HepG2 (cell line): ENCODE results near the gene OTX1.

Experiments
- CTCF ChIP-seq: sonication (generic); formaldehyde crosslinking; IDR thresholded peaks from 2 replicates; pipeline ENCODE4 v1.5.0; 2020; ENCODE audit warnings: mild to moderate bottlenecking, missing genetic modification reagents, moderate library complexity
- DNMT1 ChIP-seq: sonication (generic); formaldehyde crosslinking; IDR thresholded peaks from 2 replicates; pipeline ENCODE4 v1.5.1; 2020; ENCODE audit warnings: mild to moderate bottlenecking, missing genetic modification reagents
- ESRRA ChIP-seq: sonication (generic); formaldehyde crosslinking; IDR thresholded peaks from 2 replicates; pipeline ENCODE4 v1.5.1; 2020; ENCODE audit warnings: mild to moderate bottlenecking, low read depth, missing genetic modification reagents
- MLLT10 ChIP-seq: sonication (generic); formaldehyde crosslinking; IDR thresholded peaks from 2 replicates; pipeline ENCODE4 v1.4.0; 2020; ENCODE audit warnings: missing genetic modification reagents
- POGZ ChIP-seq: sonication (generic); formaldehyde crosslinking; IDR thresholded peaks from 2 replicates; pipeline ENCODE4 v1.4.0; 2020; ENCODE audit warnings: mild to moderate bottlenecking, missing genetic modification reagents
- SAP130 ChIP-seq: IDR thresholded peaks from 2 replicates; pipeline ENCODE4 v1.6.1; 2016; ENCODE audit warnings: low read depth
- TAF1 ChIP-seq: sonication (generic); formaldehyde crosslinking; IDR thresholded peaks from 2 replicates; pipeline ENCODE4 v1.4.0; 2020; ENCODE audit warnings: missing genetic modification reagents
- TCF7L2 ChIP-seq: IDR thresholded peaks from 2 replicates; pipeline ENCODE4 v1.6.1; 2011; ENCODE audit warnings: mild to moderate bottlenecking, low read depth, low read length, moderate library complexity
- ZNF10 ChIP-seq: sonication (generic); formaldehyde crosslinking; IDR thresholded peaks from 2 replicates; pipeline ENCODE4 v1.4.0; 2020; ENCODE audit warnings: mild to moderate bottlenecking, low read depth, missing genetic modification reagents, borderline replicate concordance
- ZNF136 ChIP-seq: sonication (generic); formaldehyde crosslinking; IDR thresholded peaks from 2 replicates; pipeline ENCODE4 v1.8.1; 2022; ENCODE audit warnings: low read depth, mild to moderate bottlenecking, moderate library complexity, missing genetic modification reagents
- ZNF484 ChIP-seq: sonication (generic); formaldehyde crosslinking; IDR thresholded peaks from 2 replicates; pipeline ENCODE4 v1.5.1; 2020; ENCODE audit warnings: mild to moderate bottlenecking, low read depth, missing genetic modification reagents, borderline replicate concordance
- ZZZ3 ChIP-seq: sonication (generic); formaldehyde crosslinking; IDR thresholded peaks from 2 replicates; pipeline ENCODE4 v1.4.0; 2020; ENCODE audit warnings: missing genetic modification reagents, mild to moderate bottlenecking, borderline replicate concordance
- TF ChIP-seq, protein P1 (sequence below): sonication (generic); formaldehyde crosslinking; IDR thresholded peaks from 2 replicates; pipeline ENCODE4 v1.8.1; 2022; ENCODE audit warnings: mild to moderate bottlenecking, missing genetic modification reagents
- TF ChIP-seq, protein P2 (sequence below): fragments of 450-650 bp; IDR thresholded peaks from 2 replicates; pipeline ENCODE4 v1.6.1; 2017; ENCODE audit warnings: mild to moderate bottlenecking

DNA sequence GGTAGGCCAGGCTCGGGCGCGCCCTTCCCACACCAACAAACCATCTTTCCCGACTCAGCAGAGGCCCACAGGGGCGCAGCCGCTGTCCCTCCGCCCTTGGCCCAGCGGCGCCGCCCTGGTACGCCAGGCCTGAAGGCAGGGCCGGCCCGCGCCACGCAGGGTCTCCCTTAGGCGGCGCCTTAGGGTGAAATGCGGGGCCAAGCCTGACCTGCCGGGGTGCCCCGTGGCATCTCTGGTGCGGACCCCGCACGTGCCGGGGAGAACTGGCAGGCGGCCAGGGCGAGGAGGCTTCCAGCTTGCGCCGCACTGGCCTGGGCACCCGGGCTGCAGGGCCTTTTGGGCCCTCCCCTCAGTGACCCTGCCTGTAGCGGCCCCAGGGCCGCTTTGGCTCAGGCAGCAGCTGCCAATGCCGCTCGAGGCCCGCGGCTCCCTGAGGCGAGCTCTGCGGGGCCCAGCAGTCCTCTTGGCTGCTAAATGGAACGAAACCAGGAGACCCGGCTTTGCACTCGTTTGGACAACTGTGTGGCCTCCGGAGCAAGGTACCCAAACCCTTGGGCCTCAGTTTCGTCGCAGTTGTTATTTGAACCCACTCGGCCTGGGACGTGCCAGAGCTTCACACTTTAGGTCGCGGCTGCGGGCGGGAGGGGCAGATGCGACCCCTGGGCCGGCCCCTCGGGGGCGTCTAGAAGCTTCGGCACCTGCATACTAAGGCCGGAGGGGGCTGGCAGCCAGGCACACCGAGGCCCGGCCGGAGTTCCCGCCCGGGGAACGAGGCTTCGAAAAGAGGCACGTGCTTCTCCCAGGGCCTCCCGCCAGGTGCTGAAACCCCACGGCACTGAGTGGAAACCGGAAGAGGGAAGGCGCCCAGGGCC is 8.5 kb downstream of the OTX1 start:
- TF ChIP-seq DNMT1 (no peak), ZNF10 (no peak), SAP130 (no peak), POGZ (no peak), ESRRA (CRISPR knock-in tag) (no peak), CTCF (no peak), MLLT10 (CRISPR knock-in tag) (no peak), TAF1 (no peak), ZZZ3 (no peak), ZNF136 (CRISPR knock-in tag) (no peak), TCF7L2 (no peak), ZNF484 (CRISPR knock-in tag) (no peak)
- TF ChIP-seq, protein P1, sequence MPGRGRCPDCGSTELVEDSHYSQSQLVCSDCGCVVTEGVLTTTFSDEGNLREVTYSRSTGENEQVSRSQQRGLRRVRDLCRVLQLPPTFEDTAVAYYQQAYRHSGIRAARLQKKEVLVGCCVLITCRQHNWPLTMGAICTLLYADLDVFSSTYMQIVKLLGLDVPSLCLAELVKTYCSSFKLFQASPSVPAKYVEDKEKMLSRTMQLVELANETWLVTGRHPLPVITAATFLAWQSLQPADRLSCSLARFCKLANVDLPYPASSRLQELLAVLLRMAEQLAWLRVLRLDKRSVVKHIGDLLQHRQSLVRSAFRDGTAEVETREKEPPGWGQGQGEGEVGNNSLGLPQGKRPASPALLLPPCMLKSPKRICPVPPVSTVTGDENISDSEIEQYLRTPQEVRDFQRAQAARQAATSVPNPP: no peak
- TF ChIP-seq, protein P2, sequence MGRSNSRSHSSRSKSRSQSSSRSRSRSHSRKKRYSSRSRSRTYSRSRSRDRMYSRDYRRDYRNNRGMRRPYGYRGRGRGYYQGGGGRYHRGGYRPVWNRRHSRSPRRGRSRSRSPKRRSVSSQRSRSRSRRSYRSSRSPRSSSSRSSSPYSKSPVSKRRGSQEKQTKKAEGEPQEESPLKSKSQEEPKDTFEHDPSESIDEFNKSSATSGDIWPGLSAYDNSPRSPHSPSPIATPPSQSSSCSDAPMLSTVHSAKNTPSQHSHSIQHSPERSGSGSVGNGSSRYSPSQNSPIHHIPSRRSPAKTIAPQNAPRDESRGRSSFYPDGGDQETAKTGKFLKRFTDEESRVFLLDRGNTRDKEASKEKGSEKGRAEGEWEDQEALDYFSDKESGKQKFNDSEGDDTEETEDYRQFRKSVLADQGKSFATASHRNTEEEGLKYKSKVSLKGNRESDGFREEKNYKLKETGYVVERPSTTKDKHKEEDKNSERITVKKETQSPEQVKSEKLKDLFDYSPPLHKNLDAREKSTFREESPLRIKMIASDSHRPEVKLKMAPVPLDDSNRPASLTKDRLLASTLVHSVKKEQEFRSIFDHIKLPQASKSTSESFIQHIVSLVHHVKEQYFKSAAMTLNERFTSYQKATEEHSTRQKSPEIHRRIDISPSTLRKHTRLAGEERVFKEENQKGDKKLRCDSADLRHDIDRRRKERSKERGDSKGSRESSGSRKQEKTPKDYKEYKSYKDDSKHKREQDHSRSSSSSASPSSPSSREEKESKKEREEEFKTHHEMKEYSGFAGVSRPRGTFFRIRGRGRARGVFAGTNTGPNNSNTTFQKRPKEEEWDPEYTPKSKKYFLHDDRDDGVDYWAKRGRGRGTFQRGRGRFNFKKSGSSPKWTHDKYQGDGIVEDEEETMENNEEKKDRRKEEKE: no peak
